Measurements from ENCODE around the gene CNN2.

GRCh38 chr19:1063909-1064660 is 37.7 kb downstream of the CNN2 start:
- no peak for TF ChIP-seq EZH2phosphoT487 (IDR thresholded peaks at IDR 0.05; ENCODE audit: low read length)
- no peak for TF ChIP-seq CTCF (IDR thresholded peaks at IDR 0.05; ENCODE audit: low read length)
- TF ChIP-seq EZH2 (optimal IDR thresholded peaks at IDR 0.05; ENCODE audit: low read depth, low read length) = no peak

Measured in MM.1S (cell line).